ENCODE measurements around the gene HRC.

Gene HRC

GRCh38 chr19:49104229-49104864 is 50.8 kb downstream of the HRC start:
- Histone ChIP-seq H4K20me1 (ENCODE audit: insufficient read depth, low read length) (peaks cover 36% of the 10 kb centered on the region), H3K9ac (ENCODE audit: low read length) (no peak overlapping the region), H3K79me2 (ENCODE audit: low read length) (peaks cover 12% of the 10 kb centered on the region; the same call in 1 of the 2 replicates), H3K36me3 (replicated peaks; ENCODE audit: low read depth, low read length) (peaks cover 86% of the 10 kb centered on the region), H3K4me3 (ENCODE audit: low read length) (no peak overlapping the region), H3K9me3 (ENCODE audit: insufficient read depth, low read length) (no peaks in the 10 kb centered on the region), H3K4me2 (ENCODE audit: low read length) (no peak overlapping the region), H3K27ac (ENCODE audit: low read length) (no peak overlapping the region), H2AFZ (ENCODE audit: low read depth, low read length) (no peak overlapping the region), H3K4me1 (ENCODE audit: low read length) (no peaks in the 10 kb centered on the region), H3K27me3 (ENCODE audit: low read depth, low read length) (no peaks in the 10 kb centered on the region)
- TF ChIP-seq, protein P1, sequence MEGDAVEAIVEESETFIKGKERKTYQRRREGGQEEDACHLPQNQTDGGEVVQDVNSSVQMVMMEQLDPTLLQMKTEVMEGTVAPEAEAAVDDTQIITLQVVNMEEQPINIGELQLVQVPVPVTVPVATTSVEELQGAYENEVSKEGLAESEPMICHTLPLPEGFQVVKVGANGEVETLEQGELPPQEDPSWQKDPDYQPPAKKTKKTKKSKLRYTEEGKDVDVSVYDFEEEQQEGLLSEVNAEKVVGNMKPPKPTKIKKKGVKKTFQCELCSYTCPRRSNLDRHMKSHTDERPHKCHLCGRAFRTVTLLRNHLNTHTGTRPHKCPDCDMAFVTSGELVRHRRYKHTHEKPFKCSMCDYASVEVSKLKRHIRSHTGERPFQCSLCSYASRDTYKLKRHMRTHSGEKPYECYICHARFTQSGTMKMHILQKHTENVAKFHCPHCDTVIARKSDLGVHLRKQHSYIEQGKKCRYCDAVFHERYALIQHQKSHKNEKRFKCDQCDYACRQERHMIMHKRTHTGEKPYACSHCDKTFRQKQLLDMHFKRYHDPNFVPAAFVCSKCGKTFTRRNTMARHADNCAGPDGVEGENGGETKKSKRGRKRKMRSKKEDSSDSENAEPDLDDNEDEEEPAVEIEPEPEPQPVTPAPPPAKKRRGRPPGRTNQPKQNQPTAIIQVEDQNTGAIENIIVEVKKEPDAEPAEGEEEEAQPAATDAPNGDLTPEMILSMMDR (IDR thresholded peaks at IDR 0.05; ENCODE audit: low read depth, low read length) = no peak
- TF ChIP-seq EZH2phosphoT487 (IDR thresholded peaks at IDR 0.05; ENCODE audit: low read depth) = no peak

DNA sequence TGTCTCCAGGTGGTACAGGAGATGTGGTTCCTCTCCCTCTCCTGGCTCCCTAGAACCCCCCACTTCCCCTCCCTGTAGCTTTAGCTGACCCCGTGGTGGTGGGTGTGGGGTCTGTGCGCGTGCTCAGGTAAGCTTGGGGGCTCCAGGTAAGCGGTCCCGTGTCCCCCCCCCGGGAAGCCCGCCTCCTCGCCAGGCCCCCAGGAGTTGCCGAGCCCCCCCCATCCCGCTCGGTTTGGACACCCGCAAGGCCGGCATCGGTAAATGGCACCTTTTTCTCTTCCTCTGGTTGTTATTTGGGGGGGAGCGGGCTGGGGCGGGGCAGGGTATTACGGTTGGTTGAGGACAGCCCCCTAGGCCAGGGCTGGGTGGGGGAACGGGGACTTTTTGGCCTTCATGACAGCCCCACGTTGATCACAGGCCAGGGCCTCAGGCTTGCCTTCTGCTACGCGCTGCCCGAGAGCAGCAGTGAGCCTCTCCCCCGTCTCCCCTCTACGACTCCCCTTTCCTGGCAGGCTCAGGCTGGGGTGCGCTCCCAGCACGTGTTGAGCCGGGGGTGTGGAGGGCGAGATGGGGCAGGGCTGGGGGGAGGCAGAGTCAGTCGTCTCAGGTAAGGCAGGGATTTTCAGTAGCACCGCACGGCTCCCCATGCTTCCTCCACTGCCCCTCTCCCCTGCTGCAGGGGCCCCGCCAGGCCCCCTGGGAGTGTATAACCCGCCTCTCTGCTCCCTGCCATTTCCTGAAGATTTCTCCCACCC is 51.7 kb downstream of the HRC start:
- no peak for TF ChIP-seq EZH2phosphoT487 (IDR thresholded peaks at IDR 0.05; ENCODE audit: low read depth)
- TF ChIP-seq, protein P1 (IDR thresholded peaks at IDR 0.05; ENCODE audit: low read depth, low read length) = no peak
- H3K9ac ChIP-seq (ENCODE audit: low read length) = no peak overlapping the region
- H3K4me2 ChIP-seq (ENCODE audit: low read length) = no peak overlapping the region
- H3K27ac ChIP-seq (ENCODE audit: low read length) = no peak overlapping the region
- H3K4me3 ChIP-seq (ENCODE audit: low read length) = no peak overlapping the region
- H3K27me3 ChIP-seq (ENCODE audit: low read depth, low read length) = no peaks in the 10 kb centered on the region
- H3K9me3 ChIP-seq (ENCODE audit: insufficient read depth, low read length) = no peaks in the 10 kb centered on the region
- H3K4me1 ChIP-seq (ENCODE audit: low read length) = no peaks in the 10 kb centered on the region
- no peak overlapping the region for H2AFZ ChIP-seq (ENCODE audit: low read depth, low read length)
- peaks cover 85% of the 10 kb centered on the region for H3K36me3 ChIP-seq (replicated peaks; ENCODE audit: low read depth, low read length)
- peaks cover 40% of the 10 kb centered on the region for H4K20me1 ChIP-seq (ENCODE audit: insufficient read depth, low read length)
- peaks cover 17% of the 10 kb centered on the region for H3K79me2 ChIP-seq (ENCODE audit: low read length)

DNA sequence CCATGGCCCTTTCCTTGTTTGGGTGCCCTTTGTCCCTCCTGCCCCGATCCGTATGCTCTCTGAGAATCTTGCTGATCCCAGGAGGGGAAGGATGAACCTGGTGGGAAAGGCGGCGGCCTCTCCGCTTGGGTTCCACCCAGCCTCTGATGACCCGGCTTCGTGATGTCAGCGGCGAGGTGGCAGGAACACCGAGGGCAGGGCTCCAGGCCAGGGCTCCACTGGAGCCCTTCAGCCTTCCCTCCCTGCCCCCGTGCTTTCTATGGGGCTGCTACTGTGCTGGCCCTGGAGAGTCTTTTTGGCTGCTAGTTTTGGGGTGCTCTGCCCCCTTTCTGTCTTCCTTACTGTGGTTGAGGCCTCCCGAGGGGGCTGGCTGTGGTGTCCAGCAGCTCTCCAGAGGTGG is 52.9 kb downstream of the HRC start:
- H3K4me1 ChIP-seq (ENCODE audit: low read length) = no peaks in the 10 kb centered on the region
- H3K36me3 ChIP-seq (replicated peaks; ENCODE audit: low read depth, low read length) = peaks cover 84% of the 10 kb centered on the region
- H4K20me1 ChIP-seq (ENCODE audit: insufficient read depth, low read length) = peaks cover 44% of the 10 kb centered on the region
- H3K4me2 ChIP-seq (ENCODE audit: low read length) = no peak overlapping the region
- H3K4me3 ChIP-seq (ENCODE audit: low read length) = no peak overlapping the region
- no peaks in the 10 kb centered on the region for H3K9me3 ChIP-seq (ENCODE audit: insufficient read depth, low read length)
- H3K27ac ChIP-seq (ENCODE audit: low read length) = no peak overlapping the region
- H3K79me2 ChIP-seq (ENCODE audit: low read length) = peaks cover 29% of the 10 kb centered on the region
- no peaks in the 10 kb centered on the region for H3K27me3 ChIP-seq (ENCODE audit: low read depth, low read length)
- no peak overlapping the region for H3K9ac ChIP-seq (ENCODE audit: low read length)
- H2AFZ ChIP-seq (ENCODE audit: low read depth, low read length) = no peak overlapping the region
- TF ChIP-seq, protein P1 (IDR thresholded peaks at IDR 0.05; ENCODE audit: low read depth, low read length) = no peak
- no peak for TF ChIP-seq EZH2phosphoT487 (IDR thresholded peaks at IDR 0.05; ENCODE audit: low read depth)

All from OCI-LY3 (cell line).